Measurements from ENCODE around the gene TRIM24.

TRIM24 gene

DNA sequence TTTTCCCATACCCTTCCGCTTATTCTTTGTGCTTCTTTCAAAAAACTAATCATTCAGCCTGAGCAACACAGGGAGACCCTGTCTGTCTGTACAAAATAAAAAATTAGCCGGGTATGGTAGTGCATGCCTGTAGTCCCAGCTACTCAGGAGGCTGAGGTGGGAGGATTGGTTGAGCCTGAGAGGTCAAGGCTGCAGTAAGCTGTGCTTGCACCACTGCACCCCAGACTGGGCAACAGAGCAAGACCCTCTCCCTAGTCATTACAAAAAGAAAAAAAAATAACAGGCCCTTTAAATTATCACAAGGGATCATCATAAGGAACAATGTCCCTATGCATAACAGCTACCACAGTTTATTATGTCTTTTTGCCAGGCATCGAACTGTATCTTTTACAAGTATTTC, 119.6 kb downstream of the TRIM24 start:
- TF ChIP-seq, protein P1, sequence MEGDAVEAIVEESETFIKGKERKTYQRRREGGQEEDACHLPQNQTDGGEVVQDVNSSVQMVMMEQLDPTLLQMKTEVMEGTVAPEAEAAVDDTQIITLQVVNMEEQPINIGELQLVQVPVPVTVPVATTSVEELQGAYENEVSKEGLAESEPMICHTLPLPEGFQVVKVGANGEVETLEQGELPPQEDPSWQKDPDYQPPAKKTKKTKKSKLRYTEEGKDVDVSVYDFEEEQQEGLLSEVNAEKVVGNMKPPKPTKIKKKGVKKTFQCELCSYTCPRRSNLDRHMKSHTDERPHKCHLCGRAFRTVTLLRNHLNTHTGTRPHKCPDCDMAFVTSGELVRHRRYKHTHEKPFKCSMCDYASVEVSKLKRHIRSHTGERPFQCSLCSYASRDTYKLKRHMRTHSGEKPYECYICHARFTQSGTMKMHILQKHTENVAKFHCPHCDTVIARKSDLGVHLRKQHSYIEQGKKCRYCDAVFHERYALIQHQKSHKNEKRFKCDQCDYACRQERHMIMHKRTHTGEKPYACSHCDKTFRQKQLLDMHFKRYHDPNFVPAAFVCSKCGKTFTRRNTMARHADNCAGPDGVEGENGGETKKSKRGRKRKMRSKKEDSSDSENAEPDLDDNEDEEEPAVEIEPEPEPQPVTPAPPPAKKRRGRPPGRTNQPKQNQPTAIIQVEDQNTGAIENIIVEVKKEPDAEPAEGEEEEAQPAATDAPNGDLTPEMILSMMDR (IDR thresholded peaks at IDR 0.05; ENCODE audit: low read length), result no peak
- TF ChIP-seq EZH2 (IDR thresholded peaks at IDR 0.05; ENCODE audit: borderline replicate concordance, low read length), result no peak
- Histone ChIP-seq H3K79me2 (ENCODE audit: insufficient read depth, low read length) (no peaks in the 10 kb centered on the region), H3K9ac (ENCODE audit: low read length) (no peak overlapping the region)

GRCh38 chr7:138581065-138581464, 121.0 kb downstream of the TRIM24 start:
- H3K4me3 ChIP-seq (ENCODE audit: low read depth, low read length, poor library complexity, severe bottlenecking), result no peak overlapping the region
- TF ChIP-seq EZH2 (IDR thresholded peaks at IDR 0.05; ENCODE audit: borderline replicate concordance, low read length), result no peak
- TF ChIP-seq, protein P1 (IDR thresholded peaks at IDR 0.05; ENCODE audit: low read length), result no peak
- no peak overlapping the region for H2AFZ ChIP-seq (ENCODE audit: low read length)
- no peaks in the 10 kb centered on the region for H3F3A ChIP-seq (ENCODE audit: insufficient read depth, low read length)
- H3K9me2 ChIP-seq (ENCODE audit: low read depth, low read length), result no peaks in the 10 kb centered on the region
- no peaks in the 10 kb centered on the region for H4K20me1 ChIP-seq (ENCODE audit: insufficient read depth, low read length)
- H3K9ac ChIP-seq (ENCODE audit: low read length), result no peak overlapping the region
- no peak overlapping the region for H3K4me2 ChIP-seq (ENCODE audit: low read length)
- no peak overlapping the region for H3K27ac ChIP-seq (ENCODE audit: low read depth, low read length, poor library complexity, severe bottlenecking)
- no peaks in the 10 kb centered on the region for H3K27me3 ChIP-seq (ENCODE audit: insufficient read depth, low read length)
- peaks cover 92% of the 10 kb centered on the region for H3K36me3 ChIP-seq (ENCODE audit: insufficient read depth, low read length)
- no peaks in the 10 kb centered on the region for H3K4me1 ChIP-seq (ENCODE audit: insufficient read depth, low read length, severe bottlenecking)
- H3K9me3 ChIP-seq (ENCODE audit: low read length), result no peaks in the 10 kb centered on the region
- H3K79me2 ChIP-seq (ENCODE audit: insufficient read depth, low read length), result no peaks in the 10 kb centered on the region

More for the DNA sequence above, 119.6 kb downstream of the TRIM24 start:
- Histone ChIP-seq H3K27me3 (ENCODE audit: insufficient read depth, low read length) (no peaks in the 10 kb centered on the region), H3K9me2 (ENCODE audit: low read depth, low read length) (no peaks in the 10 kb centered on the region), H2AFZ (ENCODE audit: low read length) (no peak overlapping the region), H3F3A (ENCODE audit: insufficient read depth, low read length) (no peaks in the 10 kb centered on the region), H3K9me3 (ENCODE audit: low read length) (no peaks in the 10 kb centered on the region), H3K4me2 (ENCODE audit: low read length) (no peak overlapping the region), H3K36me3 (ENCODE audit: insufficient read depth, low read length) (peaks cover 85% of the 10 kb centered on the region), H3K27ac (ENCODE audit: low read depth, low read length, poor library complexity, severe bottlenecking) (no peak overlapping the region), H3K4me1 (ENCODE audit: insufficient read depth, low read length, severe bottlenecking) (no peaks in the 10 kb centered on the region), H4K20me1 (ENCODE audit: insufficient read depth, low read length) (no peaks in the 10 kb centered on the region), H3K4me3 (ENCODE audit: low read depth, low read length, poor library complexity, severe bottlenecking) (no peak overlapping the region)

DNA sequence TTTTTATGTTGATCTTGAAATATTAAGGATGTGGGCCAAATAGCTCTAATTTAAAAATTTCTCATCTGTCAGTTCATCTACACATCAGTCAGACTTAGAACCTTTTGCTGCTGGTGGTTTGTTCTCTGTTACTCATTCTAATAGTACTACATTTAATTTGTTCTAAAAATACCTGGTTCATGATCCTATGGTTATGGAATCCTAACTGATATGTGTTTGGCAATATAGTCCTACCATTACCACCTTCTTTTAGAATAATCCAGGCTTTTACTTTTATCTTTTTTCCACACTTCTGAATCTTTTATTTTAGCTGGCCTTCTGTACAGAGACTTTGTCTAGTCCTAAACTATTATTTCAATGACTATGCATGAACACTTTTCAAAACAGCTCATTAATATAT, 124.2 kb downstream of the TRIM24 start:
- no peak overlapping the region for H3K27ac ChIP-seq (ENCODE audit: low read depth, low read length, poor library complexity, severe bottlenecking)
- H3K36me3 ChIP-seq (ENCODE audit: insufficient read depth, low read length), result peaks cover 76% of the 10 kb centered on the region
- H3F3A ChIP-seq (ENCODE audit: insufficient read depth, low read length), result no peaks in the 10 kb centered on the region
- H3K4me3 ChIP-seq (ENCODE audit: low read depth, low read length, poor library complexity, severe bottlenecking), result no peak overlapping the region
- no peak overlapping the region for H3K9ac ChIP-seq (ENCODE audit: low read length)
- H3K79me2 ChIP-seq (ENCODE audit: insufficient read depth, low read length), result no peaks in the 10 kb centered on the region
- no peaks in the 10 kb centered on the region for H3K9me3 ChIP-seq (ENCODE audit: low read length)
- no peaks in the 10 kb centered on the region for H3K4me1 ChIP-seq (ENCODE audit: insufficient read depth, low read length, severe bottlenecking)
- H3K9me2 ChIP-seq (ENCODE audit: low read depth, low read length), result no peaks in the 10 kb centered on the region
- H2AFZ ChIP-seq (ENCODE audit: low read length), result no peak overlapping the region
- no peaks in the 10 kb centered on the region for H4K20me1 ChIP-seq (ENCODE audit: insufficient read depth, low read length)
- no peaks in the 10 kb centered on the region for H3K27me3 ChIP-seq (ENCODE audit: insufficient read depth, low read length)
- no peak overlapping the region for H3K4me2 ChIP-seq (ENCODE audit: low read length)
- TF ChIP-seq, protein P1 (IDR thresholded peaks at IDR 0.05; ENCODE audit: low read length), result no peak
- no peak for TF ChIP-seq EZH2 (IDR thresholded peaks at IDR 0.05; ENCODE audit: borderline replicate concordance, low read length)
